Smooth muscle cell of trachea (primary cell): ENCODE measurements around the gene SDR42E1. TPM values are rescaled to one million over a fixed set of nuclear protein-coding genes. Genes with fewer than 3 reads are reported as not detected.

Experiments
- total RNA-seq: library from RNA; depleted of rRNA; stranded (reverse); fragments of >200 nt; gene quantifications from 2 replicates; pipeline ENCODE4 v1.2.1, GENCODE V29; 2014

Gene SDR42E1
- 0.15 and 0.50 TPM in 2 replicates for total RNA-seq

DNA sequence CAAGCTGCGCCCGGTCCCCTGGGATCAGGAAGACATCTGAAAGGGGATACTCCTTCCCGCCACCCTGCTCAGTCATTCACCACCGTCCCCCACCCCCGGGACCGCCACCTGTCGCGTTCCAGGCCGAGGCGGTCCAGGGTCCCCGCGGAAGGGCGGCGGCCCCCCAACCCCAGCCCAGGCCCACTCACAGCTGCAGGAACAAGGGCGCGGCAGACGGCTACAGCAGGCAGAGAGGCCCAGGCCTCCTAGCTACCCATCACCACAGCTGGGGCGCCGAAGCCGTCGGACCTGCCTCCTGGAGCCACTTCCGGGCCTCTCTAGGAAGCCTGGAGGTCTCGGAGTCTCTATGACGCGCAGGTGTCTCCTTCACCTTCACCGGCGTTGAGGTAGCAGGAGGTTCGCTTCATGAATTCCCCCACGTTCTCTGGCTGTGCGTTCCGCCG lies at the start of gene SDR42E1:
Gene SDR42E1, minus strand, starts transcription at position 272 of the 443 bp plus-strand sequence. CDS start 10,612 bp downstream, outside the sequence.

DNA sequence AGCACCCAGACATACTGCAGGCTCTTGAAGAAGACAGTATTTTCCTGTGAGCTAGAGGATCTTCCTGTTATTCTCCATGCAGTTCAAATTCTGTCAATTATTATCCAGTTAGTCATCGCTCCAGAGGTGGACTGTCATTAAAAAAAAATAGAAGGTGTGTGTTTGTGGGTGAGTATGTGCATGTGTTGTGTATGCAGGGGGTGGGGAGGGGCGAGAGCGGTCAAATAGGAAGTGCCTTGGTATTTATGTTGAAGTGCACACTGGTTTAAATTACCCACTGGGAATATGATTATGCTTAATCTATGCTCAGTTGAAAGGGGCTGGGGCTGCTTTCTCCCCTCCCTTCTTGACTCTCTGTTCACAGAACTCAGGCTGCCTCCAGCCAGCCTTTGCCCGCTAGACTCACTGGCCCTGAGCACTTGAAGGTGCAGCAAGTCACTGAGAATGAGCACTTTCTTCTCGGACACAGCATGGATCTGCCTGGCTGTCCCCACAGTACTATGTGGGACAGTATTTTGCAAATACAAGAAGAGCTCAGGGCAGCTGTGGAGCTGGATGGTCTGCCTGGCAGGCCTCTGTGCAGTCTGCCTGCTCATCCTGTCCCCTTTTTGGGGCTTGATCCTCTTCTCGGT lies 23.8 kb upstream of the SDR42E1 start, which contains the start of gene HSD17B2:
Gene HSD17B2, plus strand, starts transcription at position 273 of the 632 bp plus-strand sequence. Its CDS starts 172 bp downstream, at position 445.

Other genes with a start within 250 kb of the SDR42E1 start
- 0.83 and 1.2 TPM in 2 replicates for gene PLCG2, start 232.2 kb downstream of the SDR42E1 start, total RNA-seq
- gene HSD17B2, start 23.8 kb upstream of the SDR42E1 start, total RNA-seq = 0.17 TPM in 1 of 2 replicates, not detected in the other
- gene MPHOSPH6, start 158.8 kb upstream of the SDR42E1 start, total RNA-seq = 18.0 and 57.3 TPM in 2 replicates